ENCODE data around the gene ZMYND8.

GRCh38 chr20:47309806-47310426, 46.6 kb downstream of the ZMYND8 start:
- TF ChIP-seq POLR2A (IDR thresholded peaks at IDR 0.05) = no peak
- no peak for TF ChIP-seq CTCF (IDR thresholded peaks at IDR 0.05)

Data from Peyer's patch (tissue), 4 donors.